Measurements from ENCODE around the gene CDKN1C. TPM values are rescaled to one million over a fixed set of nuclear protein-coding genes. Genes with fewer than 3 reads are reported as not detected.

The CDKN1C gene
- total and polyA plus RNA-seq, 7 experiments from 2014 or later = 0.35 to 36.0 (median 3.9) TPM

DNA sequence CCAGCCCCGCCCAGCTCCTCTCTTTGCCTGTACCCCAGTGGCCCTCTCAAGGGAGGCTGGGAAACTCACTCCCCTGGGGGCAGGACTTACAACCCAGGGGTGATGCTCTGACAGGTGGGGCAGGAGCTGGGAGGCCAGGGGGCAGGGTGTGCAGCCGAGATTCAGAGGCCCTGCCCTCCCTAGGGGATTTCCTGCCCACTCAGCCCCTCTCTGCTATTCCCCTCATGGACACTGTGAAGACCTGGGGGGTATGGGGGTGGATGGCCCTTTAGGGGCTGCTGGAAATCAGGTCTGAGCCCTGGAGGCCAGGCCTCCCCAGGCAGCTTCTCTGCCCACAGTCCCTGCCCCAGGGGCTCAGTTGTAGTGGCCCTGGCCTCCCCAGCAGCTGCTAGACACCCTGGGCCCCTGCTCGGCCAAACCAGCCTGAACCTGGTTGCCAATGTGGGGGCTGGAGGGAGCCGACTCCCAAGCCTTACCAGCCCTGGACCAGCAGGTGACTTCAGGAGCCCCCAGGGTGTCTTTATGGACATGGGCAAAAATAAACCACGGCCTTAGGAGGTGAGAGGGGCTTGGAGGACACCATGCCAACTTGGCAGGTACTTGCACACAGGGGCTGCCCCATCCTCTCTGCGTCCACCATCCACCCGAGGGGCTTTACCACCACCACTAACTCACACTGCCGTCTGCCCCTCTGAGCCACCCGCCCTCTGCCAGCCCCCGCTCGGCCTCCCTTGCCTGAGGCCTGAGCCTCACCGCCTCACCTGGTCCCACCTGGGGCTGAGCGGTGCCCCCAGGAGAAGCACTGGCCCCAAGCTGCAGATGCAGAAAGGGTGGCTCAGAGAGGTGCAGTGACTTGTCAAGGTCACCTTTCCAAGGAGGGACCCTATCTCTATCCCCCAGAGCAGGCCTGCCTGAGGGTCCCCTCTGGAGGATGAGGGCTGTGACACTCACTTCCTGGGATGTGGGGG is 46.5 kb upstream of the CDKN1C start:
- ATAC-seq (no peak), DNase-seq (no peak)
- H3K4me1 Mint-ChIP-seq = peaks cover 14 to 35% (median 20%) of the 10 kb centered on the region in 7 donors
- H3K27ac Mint-ChIP-seq = no peak overlapping the region
- H3K36me3 ChIP-seq (ENCODE audit: control insufficient read depth in 2 of 3, insufficient read depth in 3 of 3, low read length in 3 of 3) = no peaks in the 10 kb centered on the region
- H3K9me3 ChIP-seq (ENCODE audit: control insufficient read depth in 2 of 3, low read length in 3 of 3) = no peaks in the 10 kb centered on the region
- H3K27me3 ChIP-seq (ENCODE audit: control insufficient read depth in 2 of 2, insufficient read depth in 2 of 2, low read length in 2 of 2) = peaks cover 3 to 4% of the 10 kb centered on the region in 2 donors
- H3K4me3 Mint-ChIP-seq = no peak overlapping the region
- peaks cover 13 to 20% of the 10 kb centered on the region in 2 donors for H3K4me1 ChIP-seq (ENCODE audit: control insufficient read depth in 2 of 2, insufficient read depth in 2 of 2, low read length in 2 of 2)
- peaks cover 0 to 4% (median 2%) of the 10 kb centered on the region in 11 donors for H3K9me3 Mint-ChIP-seq
- H3K27ac ChIP-seq (ENCODE audit: low read depth, low read length) = no peak overlapping the region
- H3K27me3 Mint-ChIP-seq = peaks cover 4 to 24% (median 8%) of the 10 kb centered on the region in 5 donors
- POLR2A ChIA-PET = no interaction called here
- intact Hi-C loops (cut with micrococcal nuclease) = no loop called here
- H3K36me3 Mint-ChIP-seq = peaks cover 0 to 2% (median 0%) of the 10 kb centered on the region in 5 donors
- CTCF ChIA-PET = no interaction called here
- H3K4me3 ChIP-seq (ENCODE audit: low read length) = no peak overlapping the region

DNA sequence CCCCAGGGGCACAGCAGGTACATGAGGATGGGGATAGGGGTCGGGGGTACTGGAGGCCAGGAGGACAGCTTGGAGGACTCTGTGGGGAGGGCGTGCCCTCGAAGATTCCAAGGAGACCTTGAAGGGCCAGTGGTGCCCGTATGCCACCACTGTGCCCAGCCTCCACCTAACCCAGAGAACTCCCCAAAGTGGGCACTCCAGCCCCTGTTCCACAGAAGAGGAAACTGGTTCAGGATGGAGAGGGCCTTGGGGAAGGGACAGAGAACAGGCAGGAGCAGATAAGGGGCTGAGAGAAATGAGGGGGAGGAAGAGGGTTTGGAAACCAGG is 45.8 kb upstream of the CDKN1C start:
- no peak for ATAC-seq
- H3K27ac Mint-ChIP-seq = peak overlapping the region in 1 of 9 donors; percentile 68
- DNase-seq = no peak

DNA sequence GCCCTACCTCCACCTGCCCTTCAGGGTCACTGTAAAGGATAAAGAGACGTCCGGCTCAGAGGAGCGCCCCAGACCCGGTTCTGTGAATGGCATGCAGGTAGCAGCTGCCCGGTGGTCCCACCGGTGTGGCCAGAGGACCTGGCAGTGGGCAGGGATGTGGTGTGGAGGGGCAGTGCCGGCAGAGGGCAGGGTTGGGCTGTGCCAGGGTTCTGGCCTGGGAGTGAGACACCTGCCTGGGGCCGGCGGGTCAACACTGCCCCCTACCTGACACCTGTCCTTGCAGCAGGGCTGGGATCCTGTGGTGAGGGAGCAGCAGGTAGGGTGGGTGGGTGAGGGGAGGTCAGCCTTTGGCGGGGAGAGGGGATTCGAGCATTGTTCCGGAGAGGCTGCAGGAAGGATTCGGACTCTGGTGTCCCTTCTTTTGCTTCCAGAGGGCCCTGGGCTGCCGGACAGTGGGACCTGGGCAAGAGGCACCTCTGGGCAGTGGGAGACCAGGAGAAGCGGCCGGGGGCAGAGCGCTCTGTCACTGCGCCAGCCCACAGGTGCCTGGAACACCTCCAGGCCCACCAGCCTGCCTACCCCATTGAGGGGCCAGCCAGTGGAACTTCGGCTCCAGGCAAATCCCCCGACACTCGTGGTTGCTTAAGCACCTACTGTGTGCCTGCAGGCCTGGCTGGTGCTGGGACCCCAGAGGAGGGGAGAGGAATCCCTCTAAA is 45.3 kb upstream of the CDKN1C start:
- Mint-ChIP-seq H3K9me3 (peaks cover 0 to 1% (median 0%) of the 10 kb centered on the region in 11 donors), H3K4me3 (peak overlapping the region; percentile 66 to 86 (median 78)), H3K27me3 (peaks cover 4 to 30% (median 8%) of the 10 kb centered on the region in 5 donors), H3K4me1 (peaks cover 14 to 35% (median 20%) of the 10 kb centered on the region in 7 donors), H3K36me3 (no peaks in the 10 kb centered on the region), H3K27ac (peak overlapping the region in 4 of 9 donors; percentile 32 to 76 (median 46))
- ATAC-seq = peak; percentile 14
- no peak overlapping the region for H3K27ac ChIP-seq (ENCODE audit: low read depth, low read length)
- H3K4me1 ChIP-seq (ENCODE audit: control insufficient read depth in 2 of 2, insufficient read depth in 2 of 2, low read length in 2 of 2) = peaks cover 13 to 20% of the 10 kb centered on the region in 2 donors
- no peaks in the 10 kb centered on the region for H3K36me3 ChIP-seq (ENCODE audit: control insufficient read depth in 2 of 3, insufficient read depth in 3 of 3, low read length in 3 of 3)
- POLR2A ChIA-PET = interaction anchor here (0.8 to 1.5 kb wide), 2 partner anchors 10 to 15 kb away, joined by 4 to 5 read pairs; no protein-coding TSS in a partner anchor
- peaks cover 3 to 4% of the 10 kb centered on the region in 2 donors for H3K27me3 ChIP-seq (ENCODE audit: control insufficient read depth in 2 of 2, insufficient read depth in 2 of 2, low read length in 2 of 2)
- H3K4me3 ChIP-seq (ENCODE audit: low read length) = peak overlapping the region; percentile 61
- peak in 1 of 9 donors; percentile 61 for DNase-seq
- no peaks in the 10 kb centered on the region for H3K9me3 ChIP-seq (ENCODE audit: control insufficient read depth in 2 of 3, low read length in 3 of 3)
- intact Hi-C loops (cut with micrococcal nuclease) = loop anchor here (1.0 kb wide), 5 partner anchors 29 to 399 kb away; a partner anchor contains a TSS
- CTCF ChIA-PET = interaction anchor here (1.2 to 2.3 kb wide), 6 partner anchors 16 to 398 kb away, joined by 3 to 10 read pairs (median 6); no protein-coding TSS in a partner anchor

More for the DNA sequence above, 45.8 kb upstream of the CDKN1C start:
- no peak overlapping the region for H3K4me3 Mint-ChIP-seq
- CTCF ChIA-PET = no interaction called here
- POLR2A ChIA-PET = no interaction called here
- no peaks in the 10 kb centered on the region for H3K36me3 Mint-ChIP-seq
- H3K27me3 ChIP-seq (ENCODE audit: control insufficient read depth in 2 of 2, insufficient read depth in 2 of 2, low read length in 2 of 2) = peaks cover 3 to 4% of the 10 kb centered on the region in 2 donors
- no peak overlapping the region for H3K27ac ChIP-seq (ENCODE audit: low read depth, low read length)
- no peaks in the 10 kb centered on the region for H3K9me3 ChIP-seq (ENCODE audit: control insufficient read depth in 2 of 3, low read length in 3 of 3)
- no peak overlapping the region for H3K4me3 ChIP-seq (ENCODE audit: low read length)
- H3K36me3 ChIP-seq (ENCODE audit: control insufficient read depth in 2 of 3, insufficient read depth in 3 of 3, low read length in 3 of 3) = no peaks in the 10 kb centered on the region
- H3K4me1 ChIP-seq (ENCODE audit: control insufficient read depth in 2 of 2, insufficient read depth in 2 of 2, low read length in 2 of 2) = peaks cover 13 to 20% of the 10 kb centered on the region in 2 donors
- intact Hi-C loops (cut with micrococcal nuclease) = no loop called here
- peaks cover 14 to 35% (median 20%) of the 10 kb centered on the region in 7 donors for H3K4me1 Mint-ChIP-seq
- peaks cover 4 to 29% (median 8%) of the 10 kb centered on the region in 5 donors for H3K27me3 Mint-ChIP-seq
- H3K9me3 Mint-ChIP-seq = peaks cover 0 to 1% (median 0%) of the 10 kb centered on the region in 11 donors

DNA sequence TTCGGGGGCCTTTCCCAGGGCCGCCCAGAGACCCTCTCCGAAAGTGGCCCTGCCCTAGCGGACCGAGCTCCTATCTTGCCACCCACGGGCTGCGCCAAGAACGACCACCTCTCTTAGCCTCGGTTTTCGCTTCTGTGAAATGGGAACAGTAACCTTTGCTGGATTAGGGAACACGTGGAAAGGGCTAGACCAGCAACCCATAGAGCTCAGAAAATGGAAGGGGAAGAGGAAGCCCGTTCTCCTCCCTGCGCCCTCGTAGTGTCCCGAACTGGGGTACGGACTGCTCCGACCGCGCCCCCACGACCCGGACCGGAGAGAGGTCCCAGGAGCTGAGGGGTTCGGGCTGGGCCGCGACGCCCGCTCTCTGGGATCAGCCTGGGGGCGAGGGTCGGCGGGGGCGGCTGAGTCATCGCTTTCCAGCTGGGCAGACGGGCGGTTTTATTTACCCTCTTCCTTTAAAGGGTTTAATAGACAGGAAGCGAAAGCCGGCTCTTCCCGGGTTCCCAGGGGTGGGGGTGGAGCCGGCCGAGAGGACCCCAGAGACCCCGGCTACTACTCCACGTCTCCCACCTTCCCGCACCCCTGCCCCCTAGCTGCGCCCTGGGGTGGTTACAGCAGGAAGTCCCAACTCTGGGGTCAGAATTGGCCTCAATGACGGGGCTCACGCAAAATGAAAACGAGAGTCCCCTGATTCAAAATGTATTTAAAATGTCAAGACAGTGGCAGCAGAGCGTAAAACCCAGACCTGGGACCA is 44.6 kb upstream of the CDKN1C start:
- DNase-seq = peak in 1 of 9 donors; percentile 71
- Mint-ChIP-seq H3K4me1 (peaks cover 14 to 35% (median 20%) of the 10 kb centered on the region in 7 donors), H3K27ac (peak overlapping the region in 7 of 9 donors; percentile 32 to 76 (median 50)), H3K27me3 (peaks cover 4 to 30% (median 8%) of the 10 kb centered on the region in 5 donors), H3K36me3 (no peaks in the 10 kb centered on the region), H3K9me3 (peaks cover 0 to 1% (median 0%) of the 10 kb centered on the region in 11 donors), H3K4me3 (peak overlapping the region; percentile 72 to 88 (median 82))
- Histone ChIP-seq H3K9me3 (ENCODE audit: control insufficient read depth in 2 of 3, low read length in 3 of 3) (no peaks in the 10 kb centered on the region), H3K4me3 (ENCODE audit: low read length) (peak overlapping the region; percentile 61), H3K4me1 (ENCODE audit: control insufficient read depth in 2 of 2, insufficient read depth in 2 of 2, low read length in 2 of 2) (peaks cover 13 to 20% of the 10 kb centered on the region in 2 donors), H3K27ac (ENCODE audit: low read depth, low read length) (no peak overlapping the region), H3K36me3 (ENCODE audit: control insufficient read depth in 2 of 3, insufficient read depth in 3 of 3, low read length in 3 of 3) (no peaks in the 10 kb centered on the region), H3K27me3 (ENCODE audit: control insufficient read depth in 2 of 2, insufficient read depth in 2 of 2, low read length in 2 of 2) (peaks cover 3 to 4% of the 10 kb centered on the region in 2 donors)
- ATAC-seq = no peak
- ChIA-PET CTCF (interaction anchor here (0.6 to 2.3 kb wide), 7 partner anchors 17 to 397 kb away, joined by 3 to 10 read pairs (median 5); no protein-coding TSS in a partner anchor), POLR2A (interaction anchor here (0.8 to 1.5 kb wide), 2 partner anchors 11 to 14 kb away, joined by 4 to 5 read pairs; no protein-coding TSS in a partner anchor)
- intact Hi-C loops (cut with micrococcal nuclease) = loop anchor here (1.0 to 2.0 kb wide), 7 partner anchors 27 to 398 kb away; a partner anchor contains a TSS

DNA sequence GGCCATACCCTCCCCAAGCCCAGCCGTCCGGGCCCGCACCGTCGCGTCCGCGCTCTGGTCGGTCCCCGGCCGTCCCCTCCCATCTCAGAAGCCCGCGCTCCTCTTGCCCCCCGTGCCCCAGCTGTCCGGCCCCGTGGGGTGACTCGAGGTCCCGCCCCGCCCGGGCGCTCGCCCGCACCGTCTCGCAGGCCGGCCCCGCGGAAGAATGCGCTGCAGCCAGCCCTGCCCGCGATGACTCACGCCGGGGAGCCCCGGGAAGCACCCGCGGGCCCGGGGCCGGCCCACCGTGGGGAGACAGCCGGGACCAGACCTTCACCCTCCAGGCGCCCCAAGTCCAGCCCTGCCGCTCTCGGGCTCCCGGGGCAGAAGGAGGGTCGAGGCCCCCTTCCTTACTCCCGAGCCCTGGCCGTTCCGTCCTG is 44.0 kb upstream of the CDKN1C start:
- Histone ChIP-seq H3K27me3 (ENCODE audit: control insufficient read depth in 2 of 2, insufficient read depth in 2 of 2, low read length in 2 of 2) (peaks cover 3 to 4% of the 10 kb centered on the region in 2 donors), H3K27ac (ENCODE audit: low read depth, low read length) (no peak overlapping the region), H3K9me3 (ENCODE audit: control insufficient read depth in 2 of 3, low read length in 3 of 3) (no peaks in the 10 kb centered on the region), H3K36me3 (ENCODE audit: control insufficient read depth in 2 of 3, insufficient read depth in 3 of 3, low read length in 3 of 3) (no peaks in the 10 kb centered on the region), H3K4me3 (ENCODE audit: low read length) (peak overlapping the region; percentile 61), H3K4me1 (ENCODE audit: control insufficient read depth in 2 of 2, insufficient read depth in 2 of 2, low read length in 2 of 2) (peaks cover 13 to 20% of the 10 kb centered on the region in 2 donors)
- DNase-seq = peak in 2 of 9 donors; percentile 47 to 84
- Mint-ChIP-seq H3K4me1 (peaks cover 14 to 35% (median 20%) of the 10 kb centered on the region in 7 donors), H3K27ac (peak overlapping the region in 3 of 9 donors; percentile 52 to 76 (median 57)), H3K36me3 (no peaks in the 10 kb centered on the region), H3K9me3 (no peaks in the 10 kb centered on the region), H3K27me3 (peaks cover 4 to 30% (median 8%) of the 10 kb centered on the region in 5 donors), H3K4me3 (peak overlapping the region; percentile 72 to 89 (median 84))
- ATAC-seq = peak; percentile 46
- CTCF ChIA-PET = interaction anchor here (0.6 to 2.3 kb wide), 6 partner anchors 31 to 397 kb away, joined by 3 to 10 read pairs (median 6); no protein-coding TSS in a partner anchor
- intact Hi-C loops (cut with micrococcal nuclease) = loop anchor here (2.0 kb wide), 2 partner anchors 27 to 37 kb away; a partner anchor contains a TSS
- POLR2A ChIA-PET = interaction anchor here (1.1 to 1.5 kb wide), 2 partner anchors 13 to 14 kb away, joined by 3 to 4 read pairs; no protein-coding TSS in a partner anchor
